DMS79 (cell line): Measurements from ENCODE around the gene LMNA.
A peak's percentile ranks its signal among the peaks of the same experiment; 100 is the strongest.
"Not testable (repeated sequence)": the region's sequence is repeated elsewhere in the genome, so short reads cannot be mapped to it uniquely, and the experiment has no call there.

Source experiments
- DNase-seq: peaks from one replicate; lab custom pipeline; 2025; lab: John Stamatoyannopoulos, UW

LMNA gene

GRCh38 chr1:156122086-156122485, 7.6 kb downstream of the LMNA start:
- DNase-seq, result no peak

DNA sequence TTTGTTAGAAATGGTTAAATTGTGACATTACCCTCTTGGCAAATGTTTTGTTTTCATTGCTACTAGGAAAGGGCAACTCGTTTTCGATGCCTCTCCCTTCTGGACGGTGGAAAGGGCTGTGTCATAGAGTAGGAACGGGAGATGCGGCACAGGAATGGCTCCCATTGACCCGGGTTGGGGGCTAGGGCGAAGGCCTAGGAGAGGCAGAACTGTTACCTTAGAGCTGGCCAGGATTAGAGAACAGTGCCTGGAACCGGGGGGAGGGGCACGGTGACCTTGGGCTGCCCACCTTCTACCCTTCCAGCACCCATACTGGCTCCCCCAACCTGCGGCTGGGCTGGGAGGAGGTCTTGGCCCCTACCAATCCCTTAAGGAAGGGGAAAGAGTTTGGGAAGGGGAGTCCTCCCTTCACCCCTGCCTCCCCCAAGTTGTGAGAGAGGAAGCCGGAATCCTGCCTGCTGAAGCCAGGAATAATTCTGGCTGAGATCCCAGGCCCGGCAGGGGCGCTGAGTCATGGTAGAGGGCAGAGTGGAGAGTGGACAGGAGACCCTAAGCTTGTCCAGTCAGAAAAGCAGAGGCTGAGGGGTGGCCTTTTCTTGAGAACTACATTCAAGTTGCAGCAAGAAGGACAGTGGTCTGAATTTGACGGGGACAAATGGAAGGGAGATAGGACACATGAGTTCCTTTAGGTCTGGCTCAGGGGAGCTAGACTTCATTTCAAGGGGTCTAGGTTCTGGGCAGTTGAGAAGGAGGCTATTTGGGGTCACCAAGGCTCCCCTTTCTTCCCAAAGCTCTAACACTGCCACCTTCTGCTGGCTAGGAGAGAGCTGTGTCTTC, 8.2 kb downstream of the LMNA start:
- DNase-seq, result peak; percentile 44

- peak; percentile 97 for DNase-seq
These were observed 9.1 kb downstream of the LMNA start for GRCh38 chr1:156123356-156124196.

DNA sequence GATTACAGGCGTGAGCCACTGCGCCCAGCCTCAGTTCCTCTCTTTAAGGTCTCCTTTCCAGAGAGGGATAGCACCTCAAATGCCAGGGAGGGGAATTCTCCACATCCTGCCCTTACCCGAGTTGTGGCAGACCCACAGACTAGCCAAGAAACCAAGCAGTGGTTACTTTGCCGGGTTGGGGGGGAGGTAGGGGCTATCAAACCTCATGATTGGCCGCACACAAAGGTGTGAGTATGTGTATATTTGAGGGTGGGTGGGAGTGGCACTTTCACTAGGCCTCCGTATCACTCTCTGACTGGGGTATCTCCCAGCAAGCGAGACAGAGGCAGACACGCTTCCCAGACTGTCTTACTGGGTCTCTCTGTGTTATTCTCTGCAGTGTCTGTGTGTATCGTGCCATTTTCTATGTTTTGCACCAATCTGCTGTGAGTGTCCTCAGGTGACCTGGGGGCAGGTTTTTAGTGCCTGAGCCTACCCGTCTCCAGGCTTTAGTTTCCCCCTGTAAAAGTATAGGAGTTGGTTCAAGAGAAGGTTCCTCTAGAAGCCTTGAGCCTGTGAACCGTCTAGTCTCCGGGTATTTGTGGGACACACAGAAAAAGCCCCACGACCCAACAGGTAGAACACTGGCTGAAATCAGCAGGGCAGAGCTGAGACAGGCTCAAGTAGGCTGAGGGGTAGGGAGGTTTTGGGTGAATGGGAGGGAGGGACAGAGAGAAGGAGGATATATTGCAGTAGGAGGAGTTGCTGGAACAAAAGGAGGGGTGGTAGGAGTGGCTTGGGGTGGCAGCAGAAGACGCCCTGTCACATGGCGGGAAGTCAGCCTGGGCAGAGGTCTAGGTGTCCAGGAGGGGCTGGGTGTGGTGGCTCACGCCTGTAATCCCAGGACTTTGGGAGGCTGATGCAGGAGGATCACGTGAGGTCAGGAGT, 10.3 kb downstream of the LMNA start:
- DNase-seq, result no peak

DNA sequence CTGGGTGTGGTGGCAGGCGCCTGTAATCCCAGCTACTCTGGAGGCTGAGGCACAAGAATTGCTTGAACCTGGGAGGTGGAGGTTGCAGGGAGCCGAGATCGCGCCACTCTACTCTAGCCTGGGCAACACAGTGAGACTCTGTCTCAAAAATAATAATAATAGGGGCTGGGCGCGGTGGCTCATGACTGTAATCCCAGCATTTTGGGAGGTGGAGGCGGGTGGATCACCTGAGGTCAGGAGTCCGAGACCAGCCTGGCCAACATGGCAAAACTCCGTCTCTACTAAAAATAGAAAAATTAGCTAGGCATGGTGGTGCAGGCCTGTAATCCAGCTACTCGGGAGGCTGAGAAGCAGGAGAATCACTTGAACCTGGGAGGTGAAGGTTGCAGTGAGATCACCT, 11.0 kb downstream of the LMNA start:
- DNase-seq, result not testable (repeated sequence)

- no peak for DNase-seq
These were observed 11.6 kb downstream of the LMNA start for GRCh38 chr1:156126043-156126629.

DNA sequence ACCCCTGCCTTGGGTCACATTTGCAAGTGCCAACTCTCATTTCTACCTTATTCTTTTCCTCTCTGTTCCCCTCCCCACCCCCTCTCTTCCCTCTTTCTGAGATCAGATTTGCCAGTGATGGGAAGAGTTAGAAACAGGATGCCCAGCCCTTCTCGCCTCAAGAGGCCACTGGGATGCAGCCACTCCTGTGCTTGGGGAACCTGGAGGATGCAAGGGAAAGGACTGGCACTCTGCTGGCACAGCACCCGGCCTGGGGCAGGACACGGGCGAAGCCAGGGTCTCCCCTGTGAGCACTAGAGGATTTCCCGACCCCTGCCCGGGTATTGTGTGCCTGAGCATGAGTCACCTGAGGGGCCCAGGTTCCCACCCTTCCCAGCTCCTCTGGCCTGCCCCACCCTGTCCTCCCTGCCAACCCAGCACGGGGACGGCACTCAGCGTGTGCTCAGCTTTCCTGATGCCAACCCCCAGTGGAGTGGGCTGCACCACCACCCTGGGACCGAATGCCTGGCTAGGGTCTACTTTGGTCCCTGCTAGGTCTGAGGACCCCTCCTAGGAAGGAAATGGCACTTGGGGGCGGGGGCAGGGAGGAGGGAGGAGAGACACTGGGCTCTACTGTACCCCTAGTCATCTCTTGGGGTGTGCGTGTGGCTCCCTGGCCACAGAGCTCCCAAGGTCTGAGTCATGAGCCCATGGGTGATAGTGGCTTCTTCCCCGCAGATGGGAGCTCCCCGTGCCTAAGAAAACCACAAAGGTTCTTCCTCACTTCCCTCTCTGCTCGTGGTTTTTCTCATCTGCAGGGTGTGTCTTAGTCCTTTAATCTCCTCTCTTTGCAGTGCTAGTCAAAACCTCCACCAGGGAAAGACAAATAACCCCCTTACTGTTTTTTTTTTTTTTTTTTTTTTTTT, 12.4 kb downstream of the LMNA start:
- DNase-seq, result no peak

GRCh38 chr1:156128308-156128653, 13.8 kb downstream of the LMNA start:
- DNase-seq, result no peak

GRCh38 chr1:156128654-156129597, 14.4 kb downstream of the LMNA start:
- no peak for DNase-seq

GRCh38 chr1:156129687-156130577, 15.4 kb downstream of the LMNA start:
- peak; percentile 67 for DNase-seq

DNA sequence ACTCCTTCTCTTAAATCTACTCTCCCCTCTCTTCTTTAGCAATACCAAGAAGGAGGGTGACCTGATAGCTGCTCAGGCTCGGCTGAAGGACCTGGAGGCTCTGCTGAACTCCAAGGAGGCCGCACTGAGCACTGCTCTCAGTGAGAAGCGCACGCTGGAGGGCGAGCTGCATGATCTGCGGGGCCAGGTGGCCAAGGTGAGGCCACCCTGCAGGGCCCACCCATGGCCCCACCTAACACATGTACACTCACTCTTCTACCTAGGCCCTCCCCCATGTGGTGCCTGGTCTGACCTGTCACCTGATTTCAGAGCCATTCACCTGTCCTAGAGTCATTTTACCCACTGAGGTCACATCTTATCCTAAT, 16.0 kb downstream of the LMNA start:
- no peak for DNase-seq

GRCh38 chr1:156134716-156135435, 20.4 kb downstream of the LMNA start:
- no peak for DNase-seq

DNA sequence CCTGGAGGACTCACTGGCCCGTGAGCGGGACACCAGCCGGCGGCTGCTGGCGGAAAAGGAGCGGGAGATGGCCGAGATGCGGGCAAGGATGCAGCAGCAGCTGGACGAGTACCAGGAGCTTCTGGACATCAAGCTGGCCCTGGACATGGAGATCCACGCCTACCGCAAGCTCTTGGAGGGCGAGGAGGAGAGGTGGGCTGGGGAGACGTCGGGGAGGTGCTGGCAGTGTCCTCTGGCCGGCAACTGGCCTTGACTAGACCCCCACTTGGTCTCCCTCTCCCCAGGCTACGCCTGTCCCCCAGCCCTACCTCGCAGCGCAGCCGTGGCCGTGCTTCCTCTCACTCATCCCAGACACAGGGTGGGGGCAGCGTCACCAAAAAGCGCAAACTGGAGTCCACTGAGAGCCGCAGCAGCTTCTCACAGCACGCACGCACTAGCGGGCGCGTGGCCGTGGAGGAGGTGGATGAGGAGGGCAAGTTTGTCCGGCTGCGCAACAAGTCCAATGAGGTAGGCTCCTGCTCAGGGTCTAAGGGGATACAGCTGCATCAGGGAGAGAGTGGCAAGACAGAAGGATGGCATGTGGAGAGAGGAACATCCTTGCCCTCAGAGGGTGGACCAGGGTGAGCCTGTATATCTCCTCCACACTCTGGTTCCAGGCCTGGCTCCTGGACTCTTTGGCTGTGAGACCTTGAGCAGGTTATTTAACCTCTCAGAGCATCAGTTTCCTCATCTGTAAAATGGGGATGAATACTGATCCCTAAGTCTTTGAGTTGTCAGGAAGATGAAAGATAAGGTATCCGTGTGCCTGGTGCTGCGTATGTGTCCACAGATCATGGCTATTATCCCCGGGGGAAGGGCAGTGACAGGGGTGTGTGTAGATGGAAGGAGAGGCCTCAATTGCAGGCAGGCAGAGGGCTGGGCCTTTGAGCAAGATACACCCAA, 21.7 kb downstream of the LMNA start:
- DNase-seq, result no peak

- no peak for DNase-seq
These were observed 22.5 kb downstream of the LMNA start for GRCh38 chr1:156136970-156137483.

GRCh38 chr1:156138458-156138867, 24.0 kb downstream of the LMNA start:
- no peak for DNase-seq

DNA sequence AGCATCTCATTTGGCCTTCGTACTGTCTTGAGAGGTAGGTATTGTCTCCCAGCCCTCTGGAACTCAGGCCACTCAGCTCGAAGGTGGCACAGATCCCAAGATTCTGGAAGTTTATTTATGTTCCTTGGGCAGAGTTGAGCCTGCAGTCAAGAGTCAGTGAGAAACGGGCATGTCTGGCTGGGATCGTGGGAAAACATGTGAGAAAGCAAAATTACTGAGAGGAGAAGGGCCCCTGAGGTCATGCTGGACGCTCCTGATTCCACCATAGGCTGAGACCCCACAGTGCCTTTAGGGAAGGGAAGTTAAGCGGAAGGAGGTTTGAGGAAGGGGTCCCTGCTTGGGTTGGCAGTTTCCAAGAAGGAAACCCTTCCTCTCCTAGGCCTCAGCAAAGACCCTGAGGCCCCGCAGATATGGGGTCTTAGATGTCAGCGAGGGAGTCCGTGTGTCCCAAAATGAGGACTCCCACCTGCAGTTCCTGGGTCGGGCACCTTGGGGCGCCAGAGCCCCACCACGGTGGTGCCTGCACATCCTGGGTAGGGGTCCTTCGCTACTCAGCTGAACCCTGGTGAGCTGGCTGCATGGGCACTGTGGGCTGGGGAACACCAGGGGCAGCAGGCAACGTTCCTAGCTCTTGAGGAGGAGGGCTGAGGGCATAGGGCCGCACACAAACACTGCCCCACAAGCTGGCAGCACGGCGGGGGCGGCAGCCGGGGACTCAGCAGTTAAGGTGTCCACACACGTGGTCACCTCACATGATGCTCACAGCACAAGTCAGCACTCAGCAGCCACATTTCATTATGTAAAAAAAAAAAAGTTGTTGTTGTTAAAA, 26.6 kb downstream of the LMNA start:
- no peak for DNase-seq
